Lower lobe of right lung (tissue), 2 donors: Measurements from ENCODE around the gene MCHR1. TPM values are rescaled to one million over a fixed set of nuclear protein-coding genes. Genes with fewer than 3 reads are reported as not detected.

Experiments
- ATAC-seq, 2 donors: fragments of 200-7000 bp; cut with Tn5 transposase; one replicate each; pipeline ENCODE4 v1.9.1; 2020 to 2022; ENCODE audit warnings: mild to moderate bottlenecking in 2 of 2, moderate library complexity in 2 of 2
- DNase-seq: peaks from one replicate; pipeline ENCODE4 v3.0.0-alpha.2; 2020
- H3K27ac ChIP-seq: fragments of 200-600 bp; one replicate; pipeline ENCODE4 v1.8.0; 2022
- H3K27me3 ChIP-seq: fragments of 200-600 bp; one replicate; pipeline ENCODE4 v1.8.0; 2022; ENCODE audit warnings: low read depth
- H3K36me3 ChIP-seq: fragments of 200-600 bp; one replicate; pipeline ENCODE4 v1.8.0; 2022; ENCODE audit warnings: mild to moderate bottlenecking
- H3K4me1 ChIP-seq: fragments of 200-600 bp; one replicate; pipeline ENCODE4 v1.8.0; 2022
- H3K4me3 ChIP-seq: fragments of 200-600 bp; one replicate; pipeline ENCODE4 v1.8.0; 2022; ENCODE audit warnings: mild to moderate bottlenecking
- H3K9me3 ChIP-seq: fragments of 200-600 bp; one replicate; pipeline ENCODE4 v1.8.0; 2022
- intact Hi-C: fragments of 100-400 bp; cut with DNase I; formaldehyde crosslinking; loops from one replicate; pipeline ENCODE4 v1.11.0; 2022
- long read RNA-seq: library from polyadenylated mRNA; unstranded; transcript quantifications from one replicate; pipeline ENCODE4 v2.0.0, GENCODE V29; 2021
- total RNA-seq: library from RNA; stranded (reverse); fragmentation: NEBNext Ultra II Directional; extraction: Animal tissue kit (Norgen Biotek cat#: 25700); gene quantifications from one replicate; pipeline ENCODE4 v1.2.1, GENCODE V29; 2021
- TF ChIP-seq, protein P1 (sequence below): fragments of 200-600 bp; IDR thresholded peaks from one replicate; pipeline ENCODE4 v1.8.0; 2022; ENCODE audit warnings: antibody characterized with exemption, mild to moderate bottlenecking
- donor health status: DM: no; HTN: yes; CAD: no; lungs with severe emphysema.

The MCHR1 gene
- not detected for total RNA-seq
- long read RNA-seq: 0 reads

DNA sequence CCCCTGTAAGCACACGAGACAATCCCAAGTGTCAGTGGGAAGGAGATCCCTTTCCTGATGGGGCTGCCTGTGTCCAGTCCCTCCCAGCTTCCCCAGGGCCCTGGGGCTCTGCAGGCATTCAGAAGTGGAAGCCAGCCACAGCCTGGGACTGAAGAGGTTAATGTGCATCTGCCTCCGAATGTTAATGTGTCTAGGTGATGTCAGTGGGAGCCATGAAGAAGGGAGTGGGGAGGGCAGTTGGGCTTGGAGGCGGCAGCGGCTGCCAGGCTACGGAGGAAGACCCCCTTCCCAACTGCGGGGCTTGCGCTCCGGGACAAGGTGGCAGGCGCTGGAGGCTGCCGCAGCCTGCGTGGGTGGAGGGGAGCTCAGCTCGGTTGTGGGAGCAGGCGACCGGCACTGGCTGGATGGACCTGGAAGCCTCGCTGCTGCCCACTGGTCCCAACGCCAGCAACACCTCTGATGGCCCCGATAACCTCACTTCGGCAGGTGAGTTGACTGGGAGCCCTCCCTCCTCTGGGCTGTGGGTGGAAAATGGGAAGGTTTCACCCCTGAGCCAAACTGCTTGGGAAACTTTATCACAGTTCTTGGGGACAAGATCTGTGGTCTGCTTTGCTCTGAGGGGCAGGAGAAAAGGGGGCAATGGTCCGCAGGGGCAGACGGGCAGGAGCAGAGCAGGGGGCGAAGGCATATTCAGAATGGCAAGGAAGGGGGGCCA, at the start of gene MCHR1:
TSS of gene MCHR1 (plus strand) at position 236 of the 715 bp plus-strand sequence. CDS start at position 405, 169 bp downstream.
- H3K27me3 ChIP-seq: peaks cover 15% of the 10 kb centered on the region

GRCh38 chr22:40631925-40632324, 47.4 kb upstream of the MCHR1 start:
- Histone ChIP-seq H3K36me3 (no peaks in the 10 kb centered on the region), H3K27me3 (no peaks in the 10 kb centered on the region), H3K4me3 (no peak overlapping the region), H3K4me1 (peaks cover 48% of the 10 kb centered on the region), H3K9me3 (no peaks in the 10 kb centered on the region), H3K27ac (no peak overlapping the region)
- TF ChIP-seq, protein P1, sequence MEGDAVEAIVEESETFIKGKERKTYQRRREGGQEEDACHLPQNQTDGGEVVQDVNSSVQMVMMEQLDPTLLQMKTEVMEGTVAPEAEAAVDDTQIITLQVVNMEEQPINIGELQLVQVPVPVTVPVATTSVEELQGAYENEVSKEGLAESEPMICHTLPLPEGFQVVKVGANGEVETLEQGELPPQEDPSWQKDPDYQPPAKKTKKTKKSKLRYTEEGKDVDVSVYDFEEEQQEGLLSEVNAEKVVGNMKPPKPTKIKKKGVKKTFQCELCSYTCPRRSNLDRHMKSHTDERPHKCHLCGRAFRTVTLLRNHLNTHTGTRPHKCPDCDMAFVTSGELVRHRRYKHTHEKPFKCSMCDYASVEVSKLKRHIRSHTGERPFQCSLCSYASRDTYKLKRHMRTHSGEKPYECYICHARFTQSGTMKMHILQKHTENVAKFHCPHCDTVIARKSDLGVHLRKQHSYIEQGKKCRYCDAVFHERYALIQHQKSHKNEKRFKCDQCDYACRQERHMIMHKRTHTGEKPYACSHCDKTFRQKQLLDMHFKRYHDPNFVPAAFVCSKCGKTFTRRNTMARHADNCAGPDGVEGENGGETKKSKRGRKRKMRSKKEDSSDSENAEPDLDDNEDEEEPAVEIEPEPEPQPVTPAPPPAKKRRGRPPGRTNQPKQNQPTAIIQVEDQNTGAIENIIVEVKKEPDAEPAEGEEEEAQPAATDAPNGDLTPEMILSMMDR: no peak
- DNase-seq (no peak), ATAC-seq (no peak)
- intact Hi-C loops: no loop called here

More for the DNA sequence above, at the start of gene MCHR1:
- TF ChIP-seq, protein P1: no peak
- DNase-seq: no peak
- peak within 1 kb of the TSS; percentile 18 for H3K4me3 ChIP-seq
- peaks cover 16% of the 10 kb centered on the region for H3K4me1 ChIP-seq
- no peak for ATAC-seq
- intact Hi-C loops: no loop called here
- no peak within 1 kb of the TSS for H3K27ac ChIP-seq
- no peaks in the 10 kb centered on the region for H3K36me3 ChIP-seq
- no peaks in the 10 kb centered on the region for H3K9me3 ChIP-seq

DNA sequence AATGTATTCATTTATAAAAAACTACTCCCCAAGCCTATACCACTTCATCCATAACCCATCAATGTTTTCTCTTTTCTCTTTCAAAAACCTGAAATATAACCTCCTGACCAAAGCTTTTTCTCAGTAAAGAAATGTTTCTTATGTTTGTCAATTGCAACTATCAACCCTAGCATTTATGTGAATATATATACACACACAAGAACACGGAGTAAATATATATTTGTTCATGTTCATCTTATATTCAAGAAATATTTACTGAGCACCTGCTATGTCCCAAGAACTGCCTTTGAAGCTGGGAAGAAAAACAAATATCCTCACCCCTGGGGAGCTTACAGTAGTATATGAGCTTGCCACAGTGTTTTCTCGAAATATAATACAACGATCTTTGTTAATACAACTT, 46.2 kb upstream of the MCHR1 start:
- no peak overlapping the region for H3K27ac ChIP-seq
- H3K27me3 ChIP-seq: no peaks in the 10 kb centered on the region
- intact Hi-C loops: no loop called here
- H3K4me3 ChIP-seq: no peak overlapping the region
- no peak for DNase-seq
- no peaks in the 10 kb centered on the region for H3K36me3 ChIP-seq
- peaks cover 47% of the 10 kb centered on the region for H3K4me1 ChIP-seq
- no peak for ATAC-seq
- H3K9me3 ChIP-seq: no peaks in the 10 kb centered on the region
- TF ChIP-seq, protein P1: no peak

DNA sequence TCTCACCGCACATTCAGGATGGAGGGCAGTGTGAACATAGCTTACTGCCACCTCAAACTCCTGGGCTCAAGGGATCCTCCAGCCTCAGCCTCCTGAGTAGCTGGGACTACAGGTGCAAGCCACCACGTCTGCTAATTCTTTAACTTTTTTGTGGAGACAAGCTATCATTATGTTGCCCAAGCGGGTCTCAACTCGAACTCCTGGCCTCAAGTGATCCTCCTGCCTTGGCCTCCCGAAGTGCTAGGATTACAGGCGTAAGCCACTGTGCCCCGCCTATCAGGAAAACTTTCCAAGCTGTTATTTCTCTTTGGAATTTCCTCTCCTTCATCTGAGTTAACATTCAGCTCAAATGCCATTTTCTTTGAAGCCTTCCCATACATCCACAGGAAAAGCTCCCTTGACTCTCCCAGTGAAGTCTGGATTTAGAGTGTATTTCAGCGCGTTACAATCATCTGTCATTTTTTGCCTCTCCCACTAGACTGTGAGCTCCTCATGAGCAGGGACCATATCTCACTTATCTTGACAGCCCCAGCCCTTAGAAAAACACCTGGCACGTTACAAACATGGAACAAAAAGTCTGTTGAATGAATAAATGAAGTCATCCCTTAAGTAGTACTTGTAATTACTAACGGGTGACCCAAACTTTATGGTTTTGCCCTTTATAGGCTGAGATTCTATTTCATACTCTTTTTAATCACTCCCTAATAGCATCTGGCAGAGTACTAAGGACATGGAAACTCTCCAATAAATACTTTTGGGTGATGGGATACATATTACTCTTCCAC, 45.0 kb upstream of the MCHR1 start:
- DNase-seq: no peak
- Histone ChIP-seq H3K27ac (no peak overlapping the region), H3K9me3 (no peaks in the 10 kb centered on the region), H3K4me1 (peaks cover 36% of the 10 kb centered on the region), H3K36me3 (no peaks in the 10 kb centered on the region), H3K27me3 (no peaks in the 10 kb centered on the region), H3K4me3 (peak overlapping the region; percentile 80)
- TF ChIP-seq, protein P1: no peak
- intact Hi-C loops: no loop called here
- ATAC-seq: no peak

GRCh38 chr22:40635043-40635939, 44.0 kb upstream of the MCHR1 start:
- no peaks in the 10 kb centered on the region for H3K36me3 ChIP-seq
- intact Hi-C loops: no loop called here
- H3K9me3 ChIP-seq: no peaks in the 10 kb centered on the region
- DNase-seq (no peak), ATAC-seq (no peak)
- H3K27ac ChIP-seq: peak overlapping the region; percentile 95
- H3K4me3 ChIP-seq: peak overlapping the region; percentile 80
- peaks cover 33% of the 10 kb centered on the region for H3K4me1 ChIP-seq
- TF ChIP-seq, protein P1: no peak
- no peaks in the 10 kb centered on the region for H3K27me3 ChIP-seq
